Measurements from ENCODE around the gene KIAA1958. TPM values are rescaled to one million over a fixed set of nuclear protein-coding genes. Genes with fewer than 3 reads are reported as not detected.
"Not testable (repeated sequence)": the region's sequence is repeated elsewhere in the genome, so short reads cannot be mapped to it uniquely, and the experiment has no call there.

KIAA1958 gene
- total RNA-seq, 1 experiment from 2014 or later, result 1.7 TPM

GRCh38 chr9:112655668-112656067 is 169.0 kb downstream of the KIAA1958 start:
- DNase-seq (ENCODE audit: low read depth), result no peak

GRCh38 chr9:112659906-112660305 is 173.3 kb downstream of the KIAA1958 start:
- DNase-seq (ENCODE audit: low read depth), result no peak

- no peak for DNase-seq (ENCODE audit: low read depth)
These were observed 177.1 kb downstream of the KIAA1958 start for GRCh38 chr9:112663681-112664080.

- DNase-seq (ENCODE audit: low read depth), result no peak
These were observed 177.9 kb downstream of the KIAA1958 start for GRCh38 chr9:112664531-112664930.

- DNase-seq (ENCODE audit: low read depth), result no peak
These were observed 178.7 kb downstream of the KIAA1958 start for GRCh38 chr9:112665347-112665746.

- no peak for DNase-seq (ENCODE audit: low read depth)
These were observed 182.7 kb downstream of the KIAA1958 start for GRCh38 chr9:112669326-112669725.

- no peak for DNase-seq (ENCODE audit: low read depth)
These were observed 184.5 kb downstream of the KIAA1958 start for GRCh38 chr9:112670991-112671625.

- DNase-seq (ENCODE audit: low read depth), result not testable (repeated sequence)
These were observed 186.6 kb downstream of the KIAA1958 start for GRCh38 chr9:112673221-112673620.

- no peak for DNase-seq (ENCODE audit: low read depth)
These were observed 190.4 kb downstream of the KIAA1958 start for GRCh38 chr9:112677040-112677439.

- DNase-seq (ENCODE audit: low read depth), result no peak
These were observed 194.2 kb downstream of the KIAA1958 start for GRCh38 chr9:112680731-112681402.

- no peak for DNase-seq (ENCODE audit: low read depth)
These were observed 202.6 kb downstream of the KIAA1958 start for GRCh38 chr9:112689161-112689740.

- no peak for DNase-seq (ENCODE audit: low read depth)
These were observed 208.3 kb downstream of the KIAA1958 start for GRCh38 chr9:112694706-112695555.

- DNase-seq (ENCODE audit: low read depth), result no peak
These were observed 209.8 kb downstream of the KIAA1958 start for GRCh38 chr9:112696461-112696860.

- DNase-seq (ENCODE audit: low read depth), result no peak
These were observed 212.6 kb downstream of the KIAA1958 start for GRCh38 chr9:112699230-112699629.

GRCh38 chr9:112700085-112700484 is 213.5 kb downstream of the KIAA1958 start:
- no peak for DNase-seq (ENCODE audit: low read depth)

- no peak for DNase-seq (ENCODE audit: low read depth)
These were observed 216.7 kb downstream of the KIAA1958 start for GRCh38 chr9:112703304-112703703.

- no peak for DNase-seq (ENCODE audit: low read depth)
These were observed 219.3 kb downstream of the KIAA1958 start for GRCh38 chr9:112705768-112706427.

GRCh38 chr9:112711050-112711689 is 224.5 kb downstream of the KIAA1958 start:
- DNase-seq (ENCODE audit: low read depth), result peak; percentile 21

- no peak for DNase-seq (ENCODE audit: low read depth)
These were observed 226.1 kb downstream of the KIAA1958 start for GRCh38 chr9:112712678-112713077.

- peak; percentile 95 for DNase-seq (ENCODE audit: low read depth)
These were observed 231.2 kb downstream of the KIAA1958 start, which contains the start of gene INIP for GRCh38 chr9:112717661-112718331. INIP (minus strand) TSS chr9:112718117; CDS start chr9:112716485, 1,632 bp downstream.
